SH-SY5Y (cell line): ENCODE measurements around the gene EN2.

Experiments
- GATA2 ChIP-seq: IDR thresholded peaks from 2 replicates; pipeline ENCODE4 v1.6.1; 2011; ENCODE audit warnings: mild to moderate bottlenecking, low read depth, low read length
- GATA3 ChIP-seq: IDR thresholded peaks from 2 replicates; pipeline ENCODE4 v1.6.1; 2011; ENCODE audit warnings: low read depth, mild to moderate bottlenecking, low read length, moderate library complexity

- TF ChIP-seq GATA2: no peak
- no peak for TF ChIP-seq GATA3
Observed at GRCh38 chr7:155486783-155487508, 29.0 kb downstream of the EN2 start.
